AG08395 (cell line): Measurements from ENCODE around the gene BRSK2.
"Not testable (repeated sequence)": the region's sequence is repeated elsewhere in the genome, so short reads cannot be mapped to it uniquely, and the experiment has no call there.

Source experiments
- DNase-seq: peaks from one replicate; pipeline ENCODE4 v3.0.0; 2012; ENCODE audit warnings: mixed read lengths, low spot score

The BRSK2 gene

DNA sequence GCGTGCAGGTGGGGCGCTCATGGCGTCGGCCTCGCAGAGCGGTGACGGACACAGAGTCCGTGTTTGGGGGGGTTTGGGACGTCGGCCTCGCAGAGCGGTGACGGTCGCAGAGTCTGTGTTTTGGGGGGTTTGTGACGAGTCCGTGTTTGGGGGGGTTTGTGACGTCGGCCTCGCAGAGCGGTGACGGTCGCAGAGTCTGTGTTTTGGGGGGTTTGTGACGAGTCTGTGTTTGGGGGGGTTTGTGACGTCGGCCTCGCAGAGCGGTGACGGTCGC is 20.1 kb downstream of the BRSK2 start:
- not testable (repeated sequence) for DNase-seq

DNA sequence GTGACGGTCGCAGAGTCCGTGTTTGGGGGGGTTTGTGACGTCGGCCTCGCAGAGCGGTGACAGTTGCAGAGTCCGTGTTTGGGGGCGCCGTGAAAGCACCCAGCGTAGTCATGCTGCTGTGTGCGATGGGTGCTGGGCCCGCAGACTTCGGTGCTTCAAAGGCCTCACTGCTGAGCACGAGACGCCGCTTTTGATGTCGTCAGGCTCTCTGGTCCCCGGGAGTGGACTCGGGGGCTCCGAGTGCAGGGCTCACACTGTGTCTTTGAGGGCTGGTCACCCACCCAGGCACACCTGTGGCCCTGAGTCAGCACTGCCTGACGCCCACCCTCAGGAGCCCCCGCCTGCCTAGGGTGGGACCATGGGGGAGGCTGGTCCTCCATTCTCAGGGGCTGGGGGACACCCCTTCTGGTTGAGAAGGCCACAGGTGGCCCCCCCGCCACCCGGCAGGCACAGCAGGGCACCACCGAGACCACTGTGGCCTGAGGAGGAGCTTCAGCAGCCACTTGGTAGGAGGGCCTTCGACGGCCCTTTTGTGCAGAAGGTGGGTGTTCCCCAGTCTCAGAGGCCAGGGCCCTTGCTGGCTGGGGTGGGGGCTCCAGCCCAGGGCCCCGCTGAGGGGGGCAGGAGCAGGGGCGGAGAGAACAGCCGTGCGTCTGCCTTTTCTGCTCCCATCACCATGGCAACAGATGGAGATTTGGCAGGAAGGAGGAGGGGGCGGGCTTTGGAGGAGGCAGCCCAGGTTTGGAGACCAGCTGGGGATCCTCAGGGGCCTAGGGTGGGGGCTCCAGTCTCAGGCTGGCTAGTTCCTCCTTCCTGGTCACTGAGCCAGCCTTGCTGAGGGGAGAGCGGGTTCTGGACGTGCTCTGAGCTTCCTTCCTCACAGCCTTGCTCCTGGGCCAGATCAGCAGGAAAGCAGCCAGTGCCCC is 20.9 kb downstream of the BRSK2 start:
- DNase-seq, result no peak

DNA sequence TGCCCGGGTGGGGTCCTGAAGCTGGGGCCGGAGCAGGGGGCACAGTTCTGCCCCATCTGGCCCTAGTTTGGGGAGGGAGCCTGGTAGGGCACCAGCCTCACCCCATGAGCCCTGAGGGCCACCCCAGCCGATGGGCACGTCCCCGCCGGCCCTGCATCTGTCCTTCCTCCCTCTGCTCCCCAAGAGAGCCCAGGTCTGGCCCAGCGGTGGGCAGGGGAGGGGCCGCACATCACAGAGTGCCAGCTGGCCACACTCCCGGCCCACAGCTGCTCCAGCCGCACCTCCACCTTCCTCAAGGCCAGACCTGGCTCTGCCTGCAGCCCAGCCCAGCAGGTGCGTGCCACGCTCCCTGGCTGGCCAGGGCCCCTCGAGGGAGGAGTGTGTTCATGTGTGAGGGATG is 21.6 kb downstream of the BRSK2 start:
- no peak for DNase-seq

DNA sequence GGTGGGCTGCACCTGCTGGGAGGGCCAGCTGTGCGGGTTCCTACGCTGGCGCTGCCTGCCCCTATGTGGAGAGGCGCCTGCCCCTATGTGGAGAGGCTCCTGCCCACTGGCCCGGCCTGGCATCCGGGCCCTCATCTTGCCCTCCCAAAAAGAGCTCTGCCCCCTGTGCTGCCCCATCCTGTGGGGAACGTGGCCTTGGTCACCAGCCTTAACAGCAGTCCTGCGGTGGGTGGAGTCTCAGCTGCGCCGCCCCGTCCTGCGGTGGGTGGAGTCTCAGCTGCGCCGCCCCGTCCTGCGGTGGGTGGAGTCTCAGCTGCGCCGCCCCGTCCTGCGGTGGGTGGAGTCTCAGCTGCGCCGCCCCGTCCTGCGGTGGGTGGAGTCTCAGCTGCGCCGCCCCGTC is 22.0 kb downstream of the BRSK2 start:
- not testable (repeated sequence) for DNase-seq

DNA sequence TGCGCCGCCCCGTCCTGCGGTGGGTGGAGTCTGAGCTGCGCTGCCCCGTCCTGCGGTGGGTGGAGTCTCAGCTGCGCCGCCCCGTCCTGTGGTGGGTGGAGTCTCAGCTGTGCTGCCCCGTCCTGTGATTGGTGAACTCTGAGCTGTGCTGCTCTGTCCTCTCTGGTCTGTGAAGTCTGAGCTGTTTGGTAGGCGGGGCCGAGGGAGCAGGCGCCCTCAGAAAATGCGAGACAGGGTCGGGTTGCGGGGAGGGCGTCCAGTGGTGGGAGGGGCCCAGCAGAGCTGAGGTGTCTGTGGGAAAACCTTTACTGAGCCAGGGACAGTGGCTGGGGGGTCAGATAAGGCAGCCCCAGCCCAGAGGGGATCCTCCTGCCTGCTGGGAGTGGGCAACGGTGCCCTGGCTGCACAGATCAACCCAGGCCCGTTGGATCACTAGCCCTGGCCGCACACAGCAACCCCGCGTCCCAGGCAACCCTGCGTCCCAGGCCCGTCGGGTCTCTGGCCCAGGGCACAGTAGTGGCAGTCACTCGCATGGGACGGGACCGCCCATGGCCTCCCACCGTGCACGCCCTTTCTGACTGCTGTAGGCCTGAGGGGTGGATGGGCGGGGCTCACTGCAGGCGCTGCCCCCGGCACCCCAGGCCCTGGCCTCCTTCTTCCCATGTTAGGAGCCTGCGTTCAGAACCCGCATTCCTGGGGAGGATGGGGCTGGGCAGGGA is 22.8 kb downstream of the BRSK2 start:
- no peak for DNase-seq

DNA sequence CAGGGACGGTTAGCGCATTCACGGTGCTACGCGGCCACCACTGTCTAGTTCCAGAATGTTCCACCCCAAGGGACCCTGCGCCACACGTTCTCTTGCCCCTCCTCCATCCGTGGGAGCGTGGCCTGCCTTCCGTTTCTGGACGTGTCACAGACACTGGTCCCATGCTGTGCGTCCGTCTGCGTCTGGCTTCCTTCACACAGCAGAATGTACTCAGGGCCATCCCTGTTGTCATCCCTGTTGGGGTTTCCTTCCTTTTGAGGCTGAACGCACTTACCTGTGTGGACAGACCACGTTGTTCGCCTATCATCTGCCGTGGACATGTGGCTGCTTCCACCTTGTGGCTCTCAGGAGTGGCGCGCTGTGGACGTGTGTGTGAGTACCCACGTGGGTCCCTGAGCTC is 24.9 kb downstream of the BRSK2 start:
- DNase-seq, result no peak

DNA sequence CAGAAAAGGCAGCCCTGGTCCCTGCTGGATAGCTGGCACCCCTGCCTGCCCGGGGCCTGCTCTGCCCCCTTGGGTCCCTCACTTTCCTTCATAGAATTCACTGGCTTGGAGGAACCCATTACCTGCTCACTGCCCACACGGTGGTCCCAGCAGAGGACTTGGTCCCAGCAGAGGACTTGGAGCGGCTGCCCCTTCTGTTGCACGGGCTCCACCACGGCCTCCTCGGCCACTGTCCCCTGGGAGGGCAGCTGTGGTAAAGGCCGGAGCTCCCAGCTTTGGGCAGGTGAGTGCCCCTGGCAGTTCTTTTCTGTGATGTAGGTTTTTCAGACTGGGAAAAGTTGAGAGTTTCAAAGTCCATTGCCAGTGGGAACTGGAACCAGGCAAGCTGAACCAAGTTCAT is 25.9 kb downstream of the BRSK2 start:
- no peak for DNase-seq

DNA sequence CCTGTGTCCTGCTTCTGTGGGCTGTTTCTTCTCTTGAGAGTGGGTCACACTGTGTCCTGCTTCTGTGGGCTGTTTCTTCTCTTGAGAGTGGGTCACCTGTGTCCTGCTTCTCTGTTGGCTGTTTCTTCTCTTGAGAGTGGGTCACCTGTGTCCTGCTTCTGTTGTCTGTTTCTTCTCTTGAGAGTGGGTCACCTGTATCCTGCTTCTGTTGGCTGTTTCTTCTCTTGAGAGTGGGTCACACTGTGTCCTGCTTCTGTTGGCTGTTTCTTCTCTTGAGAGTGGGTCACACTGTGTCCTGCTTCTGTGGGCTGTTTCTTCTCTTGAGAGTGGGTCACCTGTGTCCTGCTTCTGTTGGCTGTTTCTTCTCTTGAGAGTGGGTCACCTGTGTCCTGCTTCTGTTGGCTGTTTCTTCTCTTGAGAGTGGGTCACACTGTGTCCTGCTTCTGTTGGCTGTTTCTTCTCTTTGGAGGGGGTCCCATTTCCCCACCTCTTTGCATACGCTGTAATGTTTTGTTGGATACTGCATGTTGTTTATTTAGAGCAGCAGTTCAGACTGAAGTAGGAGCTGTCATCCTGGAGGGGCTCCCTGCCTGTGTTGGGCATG is 28.6 kb downstream of the BRSK2 start:
- DNase-seq, result not testable (repeated sequence)

DNA sequence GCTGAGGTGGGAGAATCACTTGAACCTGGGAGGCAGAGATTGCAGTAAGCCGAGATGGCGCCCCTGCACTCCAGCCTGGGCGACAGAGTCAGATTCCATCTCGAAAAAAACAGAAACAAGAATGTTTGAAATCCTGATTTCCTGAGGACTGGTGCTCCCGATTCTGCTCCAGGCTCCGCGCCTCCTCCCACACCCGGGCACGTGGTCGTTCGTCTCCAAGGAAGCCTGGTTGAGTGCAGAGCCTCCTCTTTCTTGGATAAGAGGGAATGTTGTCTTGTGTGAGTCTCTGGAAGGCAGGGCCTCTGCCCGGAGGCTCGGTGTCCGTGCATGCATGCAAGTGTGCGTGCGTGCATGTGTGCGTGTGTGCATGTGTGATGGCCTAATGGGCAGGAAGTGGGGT is 30.1 kb downstream of the BRSK2 start:
- DNase-seq, result no peak

DNA sequence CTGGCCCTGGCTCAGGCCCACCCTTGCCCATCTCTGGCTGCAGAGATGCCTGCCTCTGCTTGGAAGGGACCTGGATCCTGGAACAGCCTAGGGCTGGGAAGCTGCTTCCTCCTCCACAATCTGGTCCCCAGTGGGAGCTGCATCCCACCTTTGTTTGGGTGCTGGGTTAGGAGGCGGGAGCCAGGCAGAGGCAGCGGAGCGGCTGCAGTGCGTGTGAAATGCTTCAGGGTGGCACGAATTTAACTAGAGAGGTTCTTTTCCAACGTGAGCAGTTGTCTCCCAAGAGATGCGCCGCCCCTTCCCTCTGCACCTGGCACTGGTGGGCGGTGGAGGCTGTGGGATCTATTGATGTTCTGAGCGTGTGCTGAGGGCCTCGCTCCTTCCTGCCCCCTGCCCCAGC is 31.6 kb downstream of the BRSK2 start:
- no peak for DNase-seq

DNA sequence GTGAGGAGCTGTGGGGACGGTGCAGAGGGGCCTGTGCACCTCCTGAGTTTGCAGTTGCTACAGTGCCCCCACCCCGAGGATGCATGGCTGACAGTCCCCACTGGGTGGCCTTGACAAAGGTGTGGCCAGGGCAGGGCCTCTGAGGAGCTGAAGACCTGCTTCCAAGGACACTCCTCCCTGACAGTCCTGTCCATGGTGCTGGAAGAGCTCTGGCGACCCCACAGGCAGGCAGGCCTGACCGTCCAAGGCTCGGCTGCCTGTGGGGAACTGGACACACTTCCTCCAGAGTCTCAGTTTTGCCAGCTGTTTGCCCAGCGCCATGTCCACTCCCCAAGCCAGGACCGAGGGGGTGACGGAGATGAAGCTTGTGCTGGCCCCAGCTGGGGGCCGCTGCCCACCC is 32.7 kb downstream of the BRSK2 start:
- no peak for DNase-seq

DNA sequence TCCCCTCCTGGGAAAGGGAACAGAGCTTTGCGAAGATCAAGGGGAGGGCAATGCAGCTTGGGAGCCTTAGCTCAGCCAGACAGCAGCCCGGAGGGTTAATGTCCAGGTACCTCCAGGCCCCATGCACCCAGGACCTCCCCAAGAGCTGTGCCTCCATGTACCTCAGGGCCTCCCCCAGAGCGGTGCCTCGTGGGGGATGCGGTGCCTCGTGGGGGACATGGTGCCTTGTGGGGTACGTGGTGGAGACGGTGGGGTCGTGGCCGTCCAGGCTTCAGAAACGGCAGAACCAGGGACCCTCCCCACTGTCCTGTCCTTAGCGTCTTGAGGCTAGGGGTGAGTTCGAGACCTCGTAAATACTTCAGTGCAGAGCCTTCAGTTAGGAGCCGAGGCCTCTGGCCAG is 33.2 kb downstream of the BRSK2 start:
- no peak for DNase-seq

DNA sequence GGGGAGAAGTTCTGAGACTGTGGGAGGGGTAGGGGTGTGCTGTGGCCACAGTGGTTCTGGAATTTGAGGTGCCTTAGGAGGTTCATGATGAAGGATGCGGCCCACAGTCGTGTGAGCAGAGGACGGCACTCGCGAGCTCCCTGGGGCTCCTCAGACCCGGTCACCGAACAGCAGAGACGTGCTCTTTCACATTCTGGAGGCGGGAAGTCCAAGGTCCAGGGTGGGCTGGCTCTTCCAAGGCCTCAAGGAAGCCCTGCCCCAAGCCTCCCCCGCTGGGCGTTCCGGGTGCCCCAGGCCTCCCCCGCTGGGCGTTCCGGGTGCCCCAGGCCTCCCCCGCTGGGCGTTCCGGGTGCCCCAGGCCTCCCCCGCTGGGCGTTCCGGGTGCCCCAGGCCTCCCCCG is 33.7 kb downstream of the BRSK2 start:
- DNase-seq, result not testable (repeated sequence)

DNA sequence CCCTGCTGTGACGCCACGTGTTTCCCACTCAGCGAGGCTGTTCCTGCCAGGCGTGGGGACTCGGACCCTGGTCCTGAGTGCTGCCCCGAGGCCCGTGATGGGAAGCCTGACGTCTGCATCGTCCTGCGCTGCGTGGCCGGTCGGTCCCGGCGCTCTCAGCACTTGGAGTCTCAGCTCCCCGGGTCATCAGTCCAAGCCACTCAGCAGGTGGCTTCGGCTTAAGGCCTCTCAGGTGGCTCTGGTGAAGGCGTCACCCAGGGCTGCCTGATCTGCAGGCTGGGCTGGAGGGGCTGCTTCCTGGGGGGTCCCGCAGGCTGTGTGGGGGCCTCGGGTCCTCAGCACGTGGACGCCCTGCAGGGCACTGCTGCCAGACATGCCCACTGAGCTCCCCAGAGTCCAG is 35.3 kb downstream of the BRSK2 start:
- DNase-seq, result no peak

DNA sequence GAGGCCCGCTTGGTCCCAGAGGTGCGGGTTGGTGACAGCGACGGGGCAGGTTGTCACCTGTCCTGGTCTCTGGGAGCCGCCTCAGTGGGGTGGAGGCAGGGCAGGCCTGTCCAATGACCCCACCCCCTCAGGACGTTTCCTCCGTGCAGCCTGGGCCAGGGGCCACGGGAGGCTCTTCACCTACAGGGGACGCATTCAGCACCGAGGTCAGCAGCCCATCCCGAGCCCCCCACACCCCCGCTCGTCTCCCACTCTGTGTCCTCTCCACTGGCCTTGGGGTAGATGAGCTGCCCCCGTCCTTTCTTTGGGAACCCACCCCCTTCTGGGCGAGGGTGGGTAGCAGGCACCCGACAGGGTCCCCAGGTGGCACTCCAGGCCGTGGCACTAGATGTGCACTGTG is 35.7 kb downstream of the BRSK2 start:
- no peak for DNase-seq

DNA sequence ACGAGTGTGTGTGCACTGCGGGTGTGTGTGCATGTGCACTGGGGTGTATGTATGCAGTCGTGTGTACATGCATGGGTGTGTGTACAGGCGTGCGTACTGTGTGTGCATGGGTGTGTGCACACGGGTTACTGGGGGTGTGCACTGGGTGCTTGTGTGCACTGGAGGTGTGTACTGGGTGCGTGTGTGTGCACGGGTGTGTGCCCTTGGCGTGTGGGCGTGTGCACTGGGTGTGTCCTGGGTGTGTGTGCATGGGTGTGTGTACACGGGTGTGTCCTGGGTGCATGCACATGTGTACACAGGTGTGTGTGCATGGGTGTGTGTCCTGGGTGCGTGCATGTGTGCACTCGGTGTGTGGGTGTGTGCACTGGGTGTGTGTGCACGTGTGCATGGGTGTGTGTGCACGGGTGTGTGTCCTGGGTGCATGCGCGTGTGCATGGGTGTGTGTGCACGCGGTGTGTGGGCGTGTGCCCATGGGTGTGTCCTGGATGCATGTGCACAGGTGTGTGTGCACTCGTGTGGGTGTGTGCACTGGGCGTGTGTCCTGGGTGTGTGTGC is 39.1 kb downstream of the BRSK2 start:
- no peak for DNase-seq

DNA sequence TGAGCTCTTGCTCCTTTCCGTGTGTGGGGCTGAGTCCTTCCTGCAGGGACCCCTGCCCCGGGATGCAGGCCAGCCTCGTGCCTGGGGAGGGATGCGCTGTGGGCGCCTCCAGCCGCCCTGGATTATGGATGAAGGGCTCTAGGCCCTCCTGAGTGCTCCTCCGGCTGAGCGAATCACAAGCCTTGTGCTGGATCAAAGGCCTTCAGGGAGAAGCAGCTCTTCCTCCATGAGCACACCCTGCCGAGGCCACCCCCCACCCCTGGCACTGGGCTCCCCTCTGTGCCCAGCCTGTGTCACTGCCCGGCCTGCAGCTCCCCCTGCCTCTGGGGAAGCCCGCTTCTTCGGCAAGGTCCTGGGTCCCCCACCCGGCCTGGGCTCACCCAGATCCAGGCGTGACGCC is 43.8 kb downstream of the BRSK2 start:
- no peak for DNase-seq

DNA sequence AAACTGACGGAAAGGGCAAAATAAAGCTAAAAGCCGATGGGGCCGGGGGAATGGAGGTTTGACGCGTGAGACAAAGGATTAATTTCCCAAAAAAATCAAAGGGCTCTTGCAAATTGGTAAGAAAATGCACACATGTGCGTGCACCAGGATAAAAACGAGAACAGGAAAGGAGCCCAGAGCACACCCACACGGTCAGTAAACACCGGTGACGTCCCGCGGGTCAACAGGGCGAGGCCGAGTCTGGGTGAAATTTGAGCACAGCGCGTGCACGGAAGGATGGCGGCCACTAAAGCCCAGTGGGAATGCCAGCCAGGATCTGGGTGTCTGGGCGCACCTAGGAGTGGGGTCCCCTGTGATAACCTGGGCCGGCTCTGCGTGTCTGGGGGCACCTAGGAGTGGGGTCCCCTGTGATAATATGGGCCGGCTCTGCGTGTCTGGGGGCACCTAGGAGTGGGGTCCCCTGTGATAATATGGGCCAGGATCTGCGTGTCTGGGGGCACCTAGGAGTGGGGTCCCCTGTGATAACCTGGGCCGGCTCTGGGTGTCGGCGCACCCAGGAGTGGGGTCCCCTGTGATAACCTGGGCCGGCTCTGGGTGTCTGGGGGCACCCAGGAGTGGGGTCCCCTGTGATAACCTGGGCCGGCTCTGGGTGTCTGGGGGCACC is 44.4 kb downstream of the BRSK2 start:
- no peak for DNase-seq

DNA sequence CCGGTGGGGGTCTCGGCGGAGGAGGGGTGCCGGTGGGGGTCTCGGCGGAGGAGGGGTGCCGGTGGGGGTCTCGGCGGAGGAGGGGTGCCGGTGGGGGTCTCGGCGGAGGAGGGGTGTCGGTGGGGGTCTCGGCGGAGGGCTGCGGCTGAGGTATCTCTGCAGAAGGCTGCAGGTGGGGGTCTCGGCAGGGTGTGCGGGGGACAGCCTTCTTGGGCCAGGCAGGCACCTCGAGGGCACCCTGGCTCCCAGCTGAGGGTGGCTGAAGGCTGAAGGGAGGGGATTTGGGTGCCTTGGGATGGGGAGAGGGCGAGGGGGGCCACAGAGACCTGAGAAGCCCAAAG is 45.7 kb downstream of the BRSK2 start:
- not testable (repeated sequence) for DNase-seq

DNA sequence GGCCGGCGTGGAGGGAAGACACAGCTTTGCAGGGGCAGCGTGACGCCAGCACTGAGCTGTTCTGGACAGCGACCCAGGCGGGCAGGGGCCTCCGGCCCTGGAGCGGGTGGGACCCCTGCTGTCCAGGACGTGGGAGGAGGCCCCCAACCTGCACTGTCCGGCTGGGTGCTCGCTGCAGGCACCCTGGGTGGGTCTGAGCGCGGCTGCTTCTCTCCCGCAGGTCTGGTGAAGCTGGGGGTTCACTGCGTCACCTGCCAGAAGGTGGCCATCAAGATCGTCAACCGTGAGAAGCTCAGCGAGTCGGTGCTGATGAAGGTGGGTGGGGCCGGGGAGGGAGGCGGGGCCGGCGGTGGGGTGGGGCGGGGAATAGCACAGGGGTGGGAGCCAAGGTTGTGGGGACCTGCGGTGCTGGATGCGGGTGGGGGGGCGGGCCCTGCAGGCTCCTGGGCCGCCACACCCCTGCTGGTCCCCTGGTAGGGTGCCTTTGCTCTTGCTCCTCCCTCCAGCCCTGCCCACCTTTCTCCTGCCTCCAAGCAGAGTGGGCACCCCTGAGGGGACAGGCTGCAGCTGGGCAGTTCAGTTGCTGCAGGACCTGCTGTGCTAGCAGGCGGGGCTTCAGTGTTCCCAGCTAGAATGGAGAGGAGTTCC is 46.2 kb downstream of the BRSK2 start:
- DNase-seq, result no peak

DNA sequence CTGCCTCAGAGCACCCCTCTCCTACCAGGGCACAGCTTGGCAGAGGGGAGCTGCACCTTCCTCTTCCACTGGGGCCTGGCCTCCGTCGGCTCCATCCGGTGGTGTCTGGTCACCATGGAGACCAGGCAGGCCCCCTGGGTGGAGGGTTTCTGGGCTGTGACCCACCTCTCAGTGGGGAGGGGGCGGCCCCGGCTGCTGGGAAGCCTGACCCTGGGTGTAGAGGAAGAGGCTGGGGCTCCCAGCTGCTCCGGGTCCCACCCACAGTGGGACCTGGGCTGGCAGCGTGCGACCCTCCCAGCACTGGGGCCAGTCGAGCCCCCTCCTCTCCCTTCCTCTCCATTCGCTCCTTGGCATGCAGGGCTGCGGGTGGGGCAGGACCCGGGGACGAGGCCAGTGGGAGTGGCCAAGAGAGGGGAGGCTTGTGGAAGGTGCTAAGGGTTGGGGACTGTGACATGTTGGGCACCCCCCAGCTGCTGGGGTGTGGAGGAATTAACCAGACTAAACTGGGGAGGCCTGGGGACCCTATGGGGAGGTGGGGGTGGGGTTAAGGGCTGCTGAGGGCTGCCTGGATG is 46.8 kb downstream of the BRSK2 start:
- no peak for DNase-seq

DNA sequence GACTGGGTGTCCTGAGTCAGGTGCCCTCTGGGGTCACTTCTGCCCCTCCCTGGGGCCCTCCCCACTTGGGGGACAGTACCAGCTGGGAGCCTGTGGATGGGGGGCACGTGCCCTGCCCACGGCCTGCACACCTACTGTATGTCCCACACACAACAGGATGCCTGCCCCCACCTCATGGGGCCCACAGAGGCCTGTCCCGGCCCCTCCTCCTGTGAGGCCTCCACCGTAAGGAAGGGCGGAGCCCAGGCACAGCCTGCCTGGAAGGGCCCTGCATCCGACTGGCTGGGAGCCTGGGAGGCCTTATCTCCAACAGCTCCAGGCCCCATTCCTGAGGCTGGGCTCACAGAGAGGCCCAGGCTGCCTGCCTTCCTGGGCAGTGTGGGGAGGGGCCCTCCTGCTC is 47.8 kb downstream of the BRSK2 start:
- DNase-seq, result no peak
